PC-3 (cell line): Measurements from ENCODE around the gene LYRM4. TPM values are rescaled to one million over a fixed set of nuclear protein-coding genes. Genes with fewer than 3 reads are reported as not detected.

Source experiments
- ATAC-seq: fragments of 200-7000 bp; cut with Tn5 transposase; 2 replicates; pipeline ENCODE4 v1.9.1; 2020; ENCODE audit warnings: mild to moderate bottlenecking, moderate library complexity
- BruUV-seq: library from RNA; stranded (reverse); fragments of 400-500 nt; replicated peaks from 2 replicates; lab custom pipeline; 2021; lab: Mats Ljungman, UMichigan
- CTCF ChIA-PET: fragments of 300-600 bp; sonication (Branson Sonifier 250); formaldehyde crosslinking; loops from one replicate; lab custom pipeline; 2022; ENCODE audit warnings: antibody characterized with exemption; lab: Charles Lee
- POLR2A ChIA-PET: fragments of 300-600 bp; sonication (Branson Sonifier 250); formaldehyde crosslinking; loops from one replicate; lab custom pipeline; 2022; ENCODE audit warnings: antibody characterized with exemption; ENCODE audit not compliant: unreplicated experiment; lab: Charles Lee
- DNase-seq: peaks from one replicate; pipeline ENCODE4 v3.0.0-alpha.2; 2015
- H2AFZ ChIP-seq: fragments of 300-600 bp; sonication (generic); 2 replicates; pipeline ENCODE4 v1.6.0; 2016; ENCODE audit warnings: antibody characterized with exemption, low read length
- H3F3A ChIP-seq: fragments of 300-600 bp; sonication (generic); one replicate; pipeline ENCODE4 v1.6.0; 2017; ENCODE audit warnings: antibody characterized with exemption, low read length, control low read depth, mild to moderate bottlenecking; ENCODE audit not compliant: unreplicated experiment
- H3K27ac ChIP-seq: fragments of 300-600 bp; sonication (generic); 2 replicates; pipeline ENCODE4 v1.5.1; 2016; ENCODE audit warnings: mild to moderate bottlenecking, low read length
- H3K27me3 ChIP-seq: fragments of 300-600 bp; sonication (generic); 2 replicates; pipeline ENCODE4 v1.6.1; 2016; ENCODE audit warnings: low read length, mixed read lengths
- H3K36me3 ChIP-seq: fragments of 300-600 bp; sonication (generic); 2 replicates; pipeline ENCODE4 v1.6.1; 2016; ENCODE audit warnings: low read depth, mixed run types, low read length, mixed read lengths
- H3K4me1 ChIP-seq: fragments of 300-600 bp; sonication (generic); 2 replicates; pipeline ENCODE4 v1.5.1; 2016; ENCODE audit warnings: low read length; ENCODE audit not compliant: insufficient read depth
- H3K4me2 ChIP-seq: fragments of 300-600 bp; sonication (generic); 2 replicates; pipeline ENCODE4 v1.6.0; 2016; ENCODE audit warnings: low read length
- H3K4me3 ChIP-seq: fragments of 300-600 bp; sonication (generic); 2 replicates; pipeline ENCODE4 v1.5.1; 2016; ENCODE audit warnings: mild to moderate bottlenecking, low read length, mixed read lengths
- H3K79me2 ChIP-seq: fragments of 300-600 bp; sonication (generic); 2 replicates; pipeline ENCODE4 v1.6.1; 2017; ENCODE audit warnings: low read length, mixed read lengths
- H3K9ac ChIP-seq: fragments of 300-600 bp; sonication (generic); 2 replicates; pipeline ENCODE4 v1.6.0; 2016; ENCODE audit warnings: mild to moderate bottlenecking, low read length
- H3K9me2 ChIP-seq: fragments of 300-600 bp; sonication (generic); replicated peaks from 2 replicates; pipeline ENCODE4 v1.6.1; 2016; ENCODE audit warnings: mixed run types, low read length, mixed read lengths
- H3K9me3 ChIP-seq: fragments of 300-600 bp; sonication (generic); 2 replicates; pipeline ENCODE4 v1.6.1; 2016; ENCODE audit warnings: low read length, mixed read lengths
- H4K20me1 ChIP-seq: fragments of 300-600 bp; sonication (generic); 2 replicates; pipeline ENCODE4 v1.6.1; 2016; ENCODE audit warnings: low read length, mixed read lengths
- EZH2 ChIP-seq: fragments of 300-600 bp; sonication (generic); IDR thresholded peaks from one replicate; pipeline ENCODE4 v1.6.1; 2017; ENCODE audit warnings: antibody characterized with exemption, mild to moderate bottlenecking, low read length; ENCODE audit not compliant: unreplicated experiment
- EZH2phosphoT487 ChIP-seq: fragments of 300-600 bp; sonication (generic); IDR thresholded peaks from 2 replicates; pipeline ENCODE4 v1.6.1; 2018; ENCODE audit warnings: mild to moderate bottlenecking, antibody characterized with exemption, low read length, borderline replicate concordance
- intact Hi-C: fragments of 100-400 bp; cut with micrococcal nuclease; formaldehyde crosslinking; loops from 2 replicates; pipeline ENCODE4 v1.9.0; 2023
- total RNA-seq: library from RNA; depleted of rRNA; stranded (reverse); fragments of >200 nt; gene quantifications from 2 replicates; pipeline ENCODE4 v1.2.3, GENCODE V29; 2014
- TF ChIP-seq, protein P1 (sequence below): fragments of 300-600 bp; sonication (generic); conservative IDR thresholded peaks from 2 replicates; pipeline ENCODE4 v1.5.1; 2017; ENCODE audit warnings: antibody characterized with exemption, low read depth, mild to moderate bottlenecking, low read length

The LYRM4 gene
- total RNA-seq, 1 experiment from 2014 or later, result 27.7 TPM

DNA sequence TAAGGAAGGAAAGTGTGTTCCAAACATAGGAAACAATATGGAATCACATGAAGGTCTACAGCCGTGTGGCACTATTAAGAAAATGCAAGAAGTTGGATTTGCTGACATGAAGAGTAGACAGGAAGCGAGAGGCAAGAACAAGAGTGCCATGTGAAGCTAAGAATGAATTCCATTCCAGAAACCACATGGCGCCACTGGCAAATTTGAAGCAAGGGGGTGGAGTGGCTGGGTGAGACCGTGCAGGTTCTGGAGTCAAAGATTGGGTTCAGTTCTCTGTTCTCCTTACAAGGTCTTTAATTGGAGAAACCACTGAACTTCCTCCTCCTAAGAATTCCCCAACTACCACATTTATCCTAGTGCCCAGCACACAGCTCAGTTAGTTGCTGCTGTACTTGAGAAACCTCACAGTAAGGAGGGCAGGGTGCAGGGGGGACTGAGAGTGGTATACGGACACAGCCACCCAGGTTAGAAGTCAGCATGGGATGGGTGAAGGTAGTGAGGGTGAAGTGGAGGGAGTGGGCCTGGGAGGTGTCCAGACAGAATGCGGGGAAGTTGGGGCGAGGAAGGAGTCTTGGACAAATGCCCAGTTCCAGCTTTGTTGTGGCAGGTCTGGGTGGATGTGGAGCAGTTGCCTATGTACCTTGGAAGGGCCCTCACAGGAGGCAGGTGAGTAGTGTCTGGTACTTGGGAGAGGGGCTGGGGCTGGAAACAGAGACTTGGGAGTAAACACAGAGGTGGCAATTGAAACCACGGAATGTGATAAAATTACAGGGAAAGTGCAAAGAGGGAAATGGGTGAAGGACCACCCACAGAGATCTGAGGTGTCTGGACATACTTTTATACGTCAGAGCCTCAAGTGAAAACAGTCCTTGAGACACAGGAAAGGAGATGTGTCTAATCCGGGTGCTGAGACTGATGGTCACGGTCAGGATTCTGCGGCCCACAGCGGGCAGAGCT is 14.3 kb downstream of the LYRM4 start:
- no peak overlapping the region for H3K9ac ChIP-seq
- H3K4me2 ChIP-seq, result no peak overlapping the region
- ATAC-seq (no peak), DNase-seq (no peak)
- H3K36me3 ChIP-seq, result peaks cover 3% of the 10 kb centered on the region; the same call in 1 of the 2 replicates
- TF ChIP-seq EZH2 (no peak), EZH2phosphoT487 (no peak)
- TF ChIP-seq, protein P1, sequence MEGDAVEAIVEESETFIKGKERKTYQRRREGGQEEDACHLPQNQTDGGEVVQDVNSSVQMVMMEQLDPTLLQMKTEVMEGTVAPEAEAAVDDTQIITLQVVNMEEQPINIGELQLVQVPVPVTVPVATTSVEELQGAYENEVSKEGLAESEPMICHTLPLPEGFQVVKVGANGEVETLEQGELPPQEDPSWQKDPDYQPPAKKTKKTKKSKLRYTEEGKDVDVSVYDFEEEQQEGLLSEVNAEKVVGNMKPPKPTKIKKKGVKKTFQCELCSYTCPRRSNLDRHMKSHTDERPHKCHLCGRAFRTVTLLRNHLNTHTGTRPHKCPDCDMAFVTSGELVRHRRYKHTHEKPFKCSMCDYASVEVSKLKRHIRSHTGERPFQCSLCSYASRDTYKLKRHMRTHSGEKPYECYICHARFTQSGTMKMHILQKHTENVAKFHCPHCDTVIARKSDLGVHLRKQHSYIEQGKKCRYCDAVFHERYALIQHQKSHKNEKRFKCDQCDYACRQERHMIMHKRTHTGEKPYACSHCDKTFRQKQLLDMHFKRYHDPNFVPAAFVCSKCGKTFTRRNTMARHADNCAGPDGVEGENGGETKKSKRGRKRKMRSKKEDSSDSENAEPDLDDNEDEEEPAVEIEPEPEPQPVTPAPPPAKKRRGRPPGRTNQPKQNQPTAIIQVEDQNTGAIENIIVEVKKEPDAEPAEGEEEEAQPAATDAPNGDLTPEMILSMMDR, result no peak
- no peak overlapping the region for H2AFZ ChIP-seq
- ChIA-PET POLR2A (no interaction called here), CTCF (no interaction called here)
- no peaks in the 10 kb centered on the region for H3K27me3 ChIP-seq
- H3K27ac ChIP-seq, result no peak overlapping the region
- no peaks in the 10 kb centered on the region for H3K9me2 ChIP-seq
- H3K4me1 ChIP-seq, result peaks cover 31% of the 10 kb centered on the region
- intact Hi-C loops, result no loop called here
- no peak overlapping the region for H3K4me3 ChIP-seq
- peaks cover 64% of the 10 kb centered on the region for H3K79me2 ChIP-seq
- peaks cover 22% of the 10 kb centered on the region for H4K20me1 ChIP-seq
- peaks cover 11% of the 10 kb centered on the region for H3F3A ChIP-seq
- no peaks in the 10 kb centered on the region for H3K9me3 ChIP-seq
- no TSS peak for BruUV-seq

DNA sequence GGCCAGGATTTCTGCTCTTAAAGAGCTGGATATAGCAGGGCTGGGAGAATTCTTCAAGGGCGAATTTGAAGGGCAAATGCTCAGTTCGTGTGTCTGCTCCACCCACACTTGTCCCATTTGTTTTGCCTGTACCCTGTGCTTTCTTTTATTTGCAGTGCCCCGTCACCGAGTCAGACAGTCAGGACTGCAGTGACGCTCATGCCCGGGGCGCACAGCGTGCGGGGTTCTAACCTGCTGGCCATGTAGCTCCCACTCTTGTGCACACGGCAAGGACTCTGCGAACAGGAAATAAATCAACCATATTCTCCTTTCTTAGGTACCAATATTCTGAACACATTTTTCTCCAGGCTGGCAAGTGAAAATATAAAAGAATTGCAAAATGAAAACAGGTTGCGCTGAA is 17.7 kb downstream of the LYRM4 start:
- TF ChIP-seq, protein P1, result no peak
- no peak for TF ChIP-seq EZH2phosphoT487
- TF ChIP-seq EZH2, result no peak
- H3K4me2 ChIP-seq, result no peak overlapping the region
- CTCF ChIA-PET, result no interaction called here

DNA sequence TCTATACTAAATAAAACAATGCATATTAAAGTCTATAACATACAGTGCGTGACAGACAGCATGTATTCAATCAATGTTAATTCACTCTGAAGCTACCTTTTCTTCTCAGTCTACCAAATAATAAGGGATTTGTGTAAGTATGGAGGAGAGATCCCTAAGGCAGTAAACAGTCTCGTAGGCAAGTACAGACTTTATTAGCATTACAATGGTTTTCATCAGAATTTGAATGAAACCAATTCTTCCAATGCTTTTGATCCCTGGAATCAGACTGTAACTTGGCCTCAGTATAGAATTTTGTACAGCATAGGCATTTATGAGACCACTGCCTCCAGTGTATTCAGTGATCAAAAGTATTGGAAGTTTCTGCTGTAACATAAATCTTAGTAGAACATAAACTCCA is 19.5 kb downstream of the LYRM4 start:
- no peaks in the 10 kb centered on the region for H3K9me3 ChIP-seq
- intact Hi-C loops, result no loop called here
- H3K4me2 ChIP-seq, result no peak overlapping the region
- DNase-seq, result no peak
- no peaks in the 10 kb centered on the region for H3K9me2 ChIP-seq
- TF ChIP-seq, protein P1, result no peak
- TF ChIP-seq EZH2, result no peak
- no peak for TF ChIP-seq EZH2phosphoT487
- BruUV-seq, result no TSS peak
- peaks cover 23% of the 10 kb centered on the region for H3K79me2 ChIP-seq
- no peaks in the 10 kb centered on the region for H3K4me1 ChIP-seq
- H3K9ac ChIP-seq, result no peak overlapping the region
- no peaks in the 10 kb centered on the region; the same call in 1 of the 2 replicates for H3K36me3 ChIP-seq
- H3K27ac ChIP-seq, result no peak overlapping the region
- no peak for ATAC-seq
- no peaks in the 10 kb centered on the region; the same call in 1 of the 2 replicates for H4K20me1 ChIP-seq
- no peaks in the 10 kb centered on the region for H3K27me3 ChIP-seq
- CTCF ChIA-PET, result no interaction called here
- no peak overlapping the region for H3K4me3 ChIP-seq
- no peak overlapping the region for H2AFZ ChIP-seq
- H3F3A ChIP-seq, result no peaks in the 10 kb centered on the region
- POLR2A ChIA-PET, result no interaction called here

More for the DNA sequence above, 17.7 kb downstream of the LYRM4 start:
- H4K20me1 ChIP-seq, result peaks cover 6% of the 10 kb centered on the region
- BruUV-seq, result no TSS peak
- H3K27ac ChIP-seq, result no peak overlapping the region
- no peak for ATAC-seq
- DNase-seq, result no peak
- H3K9ac ChIP-seq, result no peak overlapping the region
- H2AFZ ChIP-seq, result no peak overlapping the region
- H3K4me1 ChIP-seq, result peaks cover 2% of the 10 kb centered on the region
- no peak overlapping the region for H3K4me3 ChIP-seq
- H3F3A ChIP-seq, result no peaks in the 10 kb centered on the region
- no peaks in the 10 kb centered on the region for H3K9me3 ChIP-seq
- H3K27me3 ChIP-seq, result no peaks in the 10 kb centered on the region
- H3K79me2 ChIP-seq, result peaks cover 40% of the 10 kb centered on the region
- no peaks in the 10 kb centered on the region for H3K9me2 ChIP-seq
- intact Hi-C loops, result no loop called here
- H3K36me3 ChIP-seq, result peaks cover 3% of the 10 kb centered on the region; the same call in 1 of the 2 replicates
- POLR2A ChIA-PET, result no interaction called here
